ENCODE data around the gene ZSWIM1. TPM values are rescaled to one million over a fixed set of nuclear protein-coding genes. Genes with fewer than 3 reads are reported as not detected.

The ZSWIM1 gene
- total and polyA plus RNA-seq, 2 donors (not counting 3 experiments of a cell fraction or from before 2014, with no cell fraction given), result 8.5 to 10.0 TPM

DNA sequence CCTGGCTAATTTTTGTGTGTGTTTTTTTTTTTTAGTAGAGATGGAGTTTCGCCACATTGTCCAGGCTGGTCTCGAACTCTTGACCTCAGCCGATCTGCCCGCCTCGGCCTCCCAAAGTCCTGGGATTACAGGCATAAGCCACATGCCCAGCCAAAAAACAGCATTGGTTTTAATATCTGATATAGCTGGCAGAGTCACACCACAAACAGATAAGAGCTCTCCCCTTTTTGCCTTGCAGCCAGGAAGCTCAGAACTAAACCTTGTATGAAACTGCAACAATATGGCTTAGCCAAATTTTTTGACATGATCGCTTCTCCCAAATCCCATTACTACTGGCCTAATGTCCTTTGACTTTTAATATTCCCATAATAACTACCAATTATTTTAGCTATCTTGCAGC is 28.7 kb upstream of the ZSWIM1 start:
- ChIA-PET CTCF (interaction anchor here (1.0 to 1.9 kb wide), 3 partner anchors 18 to 118 kb away, joined by 3 to 5 read pairs (median 5); no protein-coding TSS in a partner anchor), POLR2A (no interaction called here)
- H3K4me2 ChIP-seq (ENCODE audit: insufficient read depth, low read length), result no peak overlapping the region
- TF ChIP-seq, protein P1, sequence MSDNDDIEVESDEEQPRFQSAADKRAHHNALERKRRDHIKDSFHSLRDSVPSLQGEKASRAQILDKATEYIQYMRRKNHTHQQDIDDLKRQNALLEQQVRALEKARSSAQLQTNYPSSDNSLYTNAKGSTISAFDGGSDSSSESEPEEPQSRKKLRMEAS (IDR thresholded peaks at IDR 0.05; ENCODE audit: insufficient read depth, insufficient read length), result no peak
- TF ChIP-seq JUN (IDR thresholded peaks at IDR 0.05; ENCODE audit: borderline replicate concordance, insufficient read depth, insufficient read length, low read depth) (no peak), EZH2 (IDR thresholded peaks at IDR 0.05; ENCODE audit: borderline replicate concordance, low read depth, low read length, severe bottlenecking) (no peak), POLR2A (IDR thresholded peaks at IDR 0.05; ENCODE audit: low read depth, low read length) (no peak), FOS (IDR thresholded peaks at IDR 0.05; ENCODE audit: borderline replicate concordance, insufficient read depth, low read length) (no peak), GATA2 (IDR thresholded peaks at IDR 0.05; ENCODE audit: insufficient read depth, insufficient read length, low read depth, low read length) (no peak), MYC (IDR thresholded peaks at IDR 0.05; ENCODE audit: low read depth, low read length) (no peak), POLR2AphosphoS5 (IDR thresholded peaks at IDR 0.05; ENCODE audit: insufficient read depth, low read depth, low read length) (no peak)
- TF ChIP-seq, protein P2, sequence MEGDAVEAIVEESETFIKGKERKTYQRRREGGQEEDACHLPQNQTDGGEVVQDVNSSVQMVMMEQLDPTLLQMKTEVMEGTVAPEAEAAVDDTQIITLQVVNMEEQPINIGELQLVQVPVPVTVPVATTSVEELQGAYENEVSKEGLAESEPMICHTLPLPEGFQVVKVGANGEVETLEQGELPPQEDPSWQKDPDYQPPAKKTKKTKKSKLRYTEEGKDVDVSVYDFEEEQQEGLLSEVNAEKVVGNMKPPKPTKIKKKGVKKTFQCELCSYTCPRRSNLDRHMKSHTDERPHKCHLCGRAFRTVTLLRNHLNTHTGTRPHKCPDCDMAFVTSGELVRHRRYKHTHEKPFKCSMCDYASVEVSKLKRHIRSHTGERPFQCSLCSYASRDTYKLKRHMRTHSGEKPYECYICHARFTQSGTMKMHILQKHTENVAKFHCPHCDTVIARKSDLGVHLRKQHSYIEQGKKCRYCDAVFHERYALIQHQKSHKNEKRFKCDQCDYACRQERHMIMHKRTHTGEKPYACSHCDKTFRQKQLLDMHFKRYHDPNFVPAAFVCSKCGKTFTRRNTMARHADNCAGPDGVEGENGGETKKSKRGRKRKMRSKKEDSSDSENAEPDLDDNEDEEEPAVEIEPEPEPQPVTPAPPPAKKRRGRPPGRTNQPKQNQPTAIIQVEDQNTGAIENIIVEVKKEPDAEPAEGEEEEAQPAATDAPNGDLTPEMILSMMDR (IDR thresholded peaks at IDR 0.05; ENCODE audit: extremely low read depth in 1 of 2, insufficient read depth in 1 of 2, low read depth in 1 of 2, low read length in 2 of 2), result no peak
- no peaks in the 10 kb centered on the region for H3K9me3 ChIP-seq (replicated peaks; ENCODE audit: control insufficient read depth, insufficient read depth, low read length)
- H3K36me3 ChIP-seq (ENCODE audit: control insufficient read depth in 2 of 2, extremely low read depth in 1 of 2, insufficient read depth in 2 of 2, low read length in 2 of 2), result peaks cover 0 to 6% of the 10 kb centered on the region in 2 experiments
- H4K20me1 ChIP-seq (replicated peaks; ENCODE audit: control insufficient read depth, extremely low read depth, insufficient read depth, low read length), result no peaks in the 10 kb centered on the region
- dilution Hi-C loops (cut with MboI; ENCODE audit: extremely low pct_ligation_motif_present, low sequenced_read_pairs) (no loop called here), intact Hi-C loops (cut with micrococcal nuclease) (no loop called here)
- DNase-seq (ENCODE audit: low read depth, low spot score) (no peak), FAIRE-seq (no peak)
- H3K27me3 ChIP-seq (ENCODE audit: control insufficient read depth in 2 of 2, insufficient read depth in 2 of 2, low read length in 2 of 2), result no peaks in the 10 kb centered on the region
- H3K9ac ChIP-seq (replicated peaks; ENCODE audit: extremely low read depth, insufficient read depth, low read length), result no peak overlapping the region
- no peaks in the 10 kb centered on the region for H3K9me1 ChIP-seq (replicated peaks; ENCODE audit: control insufficient read depth, extremely low read depth, insufficient read depth, low read length)
- H3K79me2 ChIP-seq (ENCODE audit: control insufficient read depth, insufficient read depth, low read length), result peaks cover 9% of the 10 kb centered on the region
- BruUV-seq (replicated peaks), result no TSS peak
- H3K4me1 ChIP-seq (ENCODE audit: control insufficient read depth, extremely low read depth, insufficient read depth, low read length), result peaks cover 5% of the 10 kb centered on the region
- H3K27ac ChIP-seq (ENCODE audit: insufficient read depth, low read depth, low read length), result no peak overlapping the region
- H3K4me3 ChIP-seq (replicated peaks in 1 of 3; ENCODE audit: insufficient read depth in 1 of 3, low read depth in 1 of 3, low read length in 3 of 3), result no peak overlapping the region
- H2AFZ ChIP-seq (ENCODE audit: low read depth, low read length), result no peak overlapping the region

Measured in endothelial cell of umbilical vein (primary cell).